ENCODE data around the gene UGT1A7. TPM values are rescaled to one million over a fixed set of nuclear protein-coding genes. Genes with fewer than 3 reads are reported as not detected.
A peak's percentile ranks its signal among the peaks of the same experiment; 100 is the strongest.
"Not testable (repeated sequence)": the region's sequence is repeated elsewhere in the genome, so short reads cannot be mapped to it uniquely, and the experiment has no call there.

UGT1A7 gene
- total RNA-seq, 1 experiment from 2014 or later = not detected

DNA sequence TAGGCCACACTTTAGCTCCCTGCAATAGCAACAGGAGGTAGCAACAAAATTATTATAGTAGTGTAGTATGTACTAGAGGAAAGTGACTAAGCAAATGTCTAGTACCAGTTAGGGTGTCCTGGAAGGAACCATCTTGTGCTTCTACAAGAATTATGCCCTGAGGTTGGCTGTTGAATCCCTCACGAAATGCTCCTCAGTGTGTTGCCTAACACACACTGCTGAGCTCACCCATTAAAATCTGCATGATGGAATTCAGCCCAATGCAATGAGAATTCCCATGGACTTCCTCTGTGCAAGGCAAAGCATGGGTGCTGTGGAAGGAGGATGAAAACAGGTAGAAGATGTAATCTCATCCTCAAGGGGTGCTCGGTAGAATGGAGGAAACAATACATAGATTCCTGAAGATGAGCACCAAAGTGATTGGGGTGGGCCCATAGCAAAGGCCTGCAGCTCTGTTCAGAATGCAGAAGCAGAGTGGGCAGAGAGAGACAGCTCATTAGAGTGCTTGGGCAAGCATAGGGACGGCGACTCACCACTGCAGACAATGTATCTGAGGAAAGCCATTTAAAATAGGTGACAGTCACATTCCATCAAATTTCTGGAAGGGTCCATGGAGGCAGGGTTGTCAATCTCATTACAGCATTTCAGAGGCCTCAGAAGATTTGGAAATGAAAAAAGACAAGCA, 1.2 kb upstream of the UGT1A7 start:
- DNase-seq (ENCODE audit: low read depth) = no peak

DNA sequence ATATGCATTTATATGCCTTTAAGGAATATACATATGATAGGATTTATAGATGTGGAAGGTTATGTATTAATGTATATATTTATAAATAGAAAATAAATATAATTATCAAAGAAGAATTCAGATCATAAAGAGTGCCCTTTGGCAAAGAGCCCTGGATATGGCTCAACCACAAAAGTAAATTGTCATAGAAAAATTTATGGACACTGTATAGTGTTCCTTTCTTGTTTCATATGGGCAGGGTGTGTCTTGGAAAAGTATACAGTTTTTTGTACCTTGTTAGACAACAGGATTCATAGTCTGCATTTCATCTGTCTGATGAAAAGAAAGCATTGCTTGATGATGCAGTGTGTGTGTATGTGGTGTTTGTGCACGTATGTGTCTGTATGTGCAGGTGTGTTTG, 2.9 kb downstream of the UGT1A7 start:
- no peak for DNase-seq (ENCODE audit: low read depth)

DNA sequence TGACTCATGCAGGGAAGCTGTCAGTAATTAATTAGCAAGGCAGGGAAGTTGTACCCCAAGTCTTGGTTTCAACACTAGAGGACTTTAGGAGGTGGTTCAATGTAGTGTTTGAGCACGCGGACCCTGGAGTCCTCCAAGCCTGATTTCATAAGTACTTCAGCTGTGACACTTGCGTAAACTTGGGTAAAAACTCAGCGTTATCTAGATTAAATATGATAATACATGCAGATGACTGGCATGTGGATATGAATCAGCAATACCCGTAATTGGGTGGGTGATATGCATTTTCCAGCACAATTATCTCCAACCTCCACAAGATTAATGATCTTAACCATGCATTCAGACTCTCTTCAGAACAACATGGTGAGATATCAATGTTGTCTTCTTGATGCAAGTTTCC, 5.2 kb downstream of the UGT1A7 start:
- DNase-seq (ENCODE audit: low read depth) = no peak

DNA sequence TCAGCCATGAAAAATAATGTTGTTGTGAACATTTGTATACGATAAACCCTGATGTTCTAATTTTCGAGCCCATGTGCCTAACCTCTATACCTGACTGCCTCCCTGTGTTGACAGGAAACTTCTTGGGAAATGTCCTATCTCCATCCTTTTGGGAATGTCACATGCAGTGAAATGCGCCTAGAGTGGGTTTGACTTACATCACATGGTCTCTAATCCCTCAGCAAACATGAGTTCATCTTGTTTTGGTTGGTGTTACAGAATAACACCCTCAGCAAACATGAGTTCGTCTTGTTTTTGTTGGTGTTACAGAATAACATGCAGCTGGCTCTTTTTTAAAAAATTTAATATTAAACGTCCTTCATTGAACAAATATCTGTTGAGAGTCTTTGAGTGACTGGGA, 6.6 kb downstream of the UGT1A7 start:
- DNase-seq (ENCODE audit: low read depth) = no peak

DNA sequence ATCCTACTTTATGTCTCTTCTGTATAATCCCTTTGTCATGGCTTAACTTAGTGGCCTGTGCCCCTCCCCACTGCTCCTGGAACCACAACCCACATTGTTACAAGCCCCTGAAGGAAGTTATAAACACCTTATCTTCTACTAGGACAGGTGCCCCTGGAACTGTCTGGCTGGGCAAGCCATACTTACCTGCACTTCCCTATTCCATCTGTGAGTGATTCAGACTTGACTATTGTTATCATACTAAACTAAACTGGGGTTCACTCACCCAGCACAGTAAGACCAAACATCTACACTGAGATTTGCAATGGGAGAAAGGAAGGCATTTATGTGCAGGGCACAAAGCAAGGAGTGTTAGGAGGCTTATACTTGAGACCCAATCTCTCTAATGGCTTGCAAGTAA, 7.3 kb downstream of the UGT1A7 start:
- DNase-seq (ENCODE audit: low read depth) = no peak

DNA sequence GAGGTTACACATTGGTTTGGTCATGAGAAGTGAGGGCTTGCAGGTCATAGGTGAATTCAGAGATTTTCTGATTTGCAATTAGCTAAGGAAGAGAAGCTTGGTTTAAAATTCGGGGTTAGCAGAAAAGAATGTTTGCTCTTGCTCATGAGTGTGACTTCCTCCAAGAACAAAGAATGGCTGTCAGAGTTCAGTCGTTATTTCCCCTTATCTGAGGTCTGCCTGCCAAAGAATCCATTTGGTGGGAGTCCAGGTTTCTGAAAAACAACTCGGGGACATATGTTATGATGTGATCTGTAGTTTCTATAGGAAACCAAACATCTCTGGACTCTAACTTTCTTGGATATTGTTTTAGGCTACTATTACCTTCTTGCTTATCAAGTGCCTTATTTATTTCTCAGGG, 7.8 kb downstream of the UGT1A7 start:
- DNase-seq (ENCODE audit: low read depth) = peak; percentile 14

DNA sequence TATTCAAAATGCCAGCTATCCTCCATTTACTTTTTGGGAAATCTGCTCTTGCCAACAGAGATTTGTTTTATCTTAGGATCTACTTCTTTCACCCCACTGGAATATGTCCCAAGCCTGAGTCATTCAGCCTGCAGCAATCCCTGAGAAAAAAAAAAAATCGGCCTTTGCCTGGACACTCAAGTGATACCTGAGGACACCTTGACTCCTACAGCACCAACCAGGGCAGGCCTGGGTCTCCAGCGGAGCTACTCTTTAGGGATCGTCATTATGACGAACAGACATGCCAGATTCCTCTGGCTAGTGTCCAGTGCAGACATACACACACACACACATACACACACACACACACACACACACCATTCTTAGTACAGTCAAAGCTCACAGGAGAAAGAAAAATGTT, 8.7 kb downstream of the UGT1A7 start:
- DNase-seq (ENCODE audit: low read depth) = peak; percentile 60

DNA sequence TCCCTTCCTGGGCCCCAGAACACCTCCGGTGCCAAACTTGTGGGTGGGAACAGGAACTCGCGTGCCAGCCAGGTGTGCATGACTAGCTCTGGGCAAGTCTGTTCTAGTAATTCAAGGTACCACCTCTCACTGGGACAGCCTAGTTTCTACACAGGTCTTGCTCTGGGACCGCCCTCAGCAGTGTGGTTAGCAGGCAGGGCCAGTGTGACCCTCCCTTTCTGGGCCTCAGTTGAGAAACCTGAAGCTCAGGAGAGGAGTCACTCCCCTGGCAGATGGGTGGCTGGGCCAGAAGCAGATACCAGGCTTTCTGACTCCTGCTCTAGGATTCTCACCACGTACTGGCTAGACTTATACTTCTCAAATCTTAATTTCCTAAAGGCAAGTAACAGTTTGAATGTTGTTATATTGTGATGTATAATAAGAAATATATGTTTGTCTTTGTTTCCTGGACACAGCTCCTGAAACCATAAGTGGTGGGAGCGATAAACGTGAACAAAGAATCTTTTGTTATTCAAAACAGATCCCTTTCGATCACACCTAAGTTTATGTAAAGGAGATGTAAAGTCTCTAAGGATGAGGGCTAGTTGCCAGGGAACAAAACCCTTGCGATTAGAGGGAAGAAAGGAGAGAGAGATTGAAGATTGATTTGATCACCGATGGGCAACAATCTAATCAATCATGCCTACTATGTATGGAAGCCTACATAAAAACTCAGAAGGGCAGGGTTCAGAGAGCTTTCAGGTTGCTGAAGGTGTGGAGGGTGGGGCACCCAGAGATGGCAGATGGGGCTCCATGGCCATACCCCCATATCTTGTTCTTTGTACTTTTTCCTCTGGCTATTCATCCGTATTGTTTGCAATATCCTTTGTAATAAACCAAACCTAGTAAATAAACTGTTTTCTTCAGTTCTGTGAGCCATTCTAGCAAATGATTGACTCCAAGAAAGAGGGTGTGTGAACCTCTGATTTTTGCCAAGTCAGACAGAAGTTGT, 10.0 kb downstream of the UGT1A7 start:
- DNase-seq (ENCODE audit: low read depth) = no peak

DNA sequence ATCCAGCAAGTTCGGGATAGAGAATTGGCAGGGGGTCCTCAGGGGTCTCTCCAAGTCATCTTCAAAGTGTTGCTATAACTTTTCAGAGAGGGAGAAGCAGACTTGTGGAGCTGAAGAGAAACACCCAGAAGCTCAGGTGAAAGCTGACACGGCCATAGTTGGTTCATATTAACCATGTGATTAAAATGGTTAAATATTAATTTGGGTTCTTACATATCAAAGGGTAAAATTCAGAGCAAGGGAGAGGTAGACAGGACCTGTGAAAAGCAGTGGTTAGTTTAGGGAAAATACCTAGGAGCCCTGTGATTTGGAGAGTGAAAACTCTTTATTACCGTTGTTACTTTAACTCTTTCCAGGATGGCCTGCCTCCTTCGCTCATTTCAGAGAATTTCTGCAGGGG, 10.9 kb downstream of the UGT1A7 start, which contains the start of gene UGT1A6:
UGT1A6 (plus strand) TSS at position 243 of the 400 bp plus-strand sequence; CDS start at position 358, 115 bp downstream.
- no peak for DNase-seq (ENCODE audit: low read depth)

DNA sequence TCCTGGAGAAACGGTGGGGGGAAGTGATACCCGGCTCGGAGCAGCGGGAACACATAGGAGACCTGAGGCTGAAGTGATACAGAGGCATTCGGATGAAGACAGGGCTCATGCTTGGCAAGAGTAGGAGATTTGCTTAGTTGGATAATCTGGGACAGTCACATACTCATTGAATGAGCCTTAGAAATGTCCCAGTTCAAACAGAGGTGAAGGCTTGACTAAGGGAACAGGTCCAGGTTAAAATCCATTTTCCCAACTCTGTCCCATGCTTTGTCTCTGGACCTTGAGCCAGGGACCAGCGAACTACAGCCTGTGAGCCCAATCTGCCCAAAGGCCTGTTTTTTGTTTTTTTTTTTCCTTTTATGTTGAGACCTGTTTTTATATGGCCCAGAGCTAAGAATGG, 12.3 kb downstream of the UGT1A7 start:
- DNase-seq (ENCODE audit: low read depth) = no peak

DNA sequence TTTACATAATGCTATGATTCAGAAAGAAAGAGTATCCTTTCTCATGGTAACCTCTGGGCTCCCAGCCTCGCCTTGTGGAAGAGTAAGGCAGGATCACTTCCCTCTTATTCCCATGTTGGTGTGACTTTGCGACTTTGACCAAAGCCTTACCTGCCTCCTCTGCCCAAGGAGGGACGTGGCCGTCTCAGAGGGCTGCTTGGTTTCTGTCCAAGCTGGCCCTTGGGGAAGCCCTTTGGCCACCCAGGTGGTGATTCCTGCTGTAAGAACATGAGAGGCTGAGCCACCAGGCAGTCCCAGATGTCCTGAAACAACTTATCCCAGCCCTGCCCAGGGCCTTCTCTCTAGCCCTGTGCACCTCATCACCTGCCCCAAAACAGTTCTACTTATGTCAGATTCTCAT, 17.0 kb downstream of the UGT1A7 start:
- no peak for DNase-seq (ENCODE audit: low read depth)

DNA sequence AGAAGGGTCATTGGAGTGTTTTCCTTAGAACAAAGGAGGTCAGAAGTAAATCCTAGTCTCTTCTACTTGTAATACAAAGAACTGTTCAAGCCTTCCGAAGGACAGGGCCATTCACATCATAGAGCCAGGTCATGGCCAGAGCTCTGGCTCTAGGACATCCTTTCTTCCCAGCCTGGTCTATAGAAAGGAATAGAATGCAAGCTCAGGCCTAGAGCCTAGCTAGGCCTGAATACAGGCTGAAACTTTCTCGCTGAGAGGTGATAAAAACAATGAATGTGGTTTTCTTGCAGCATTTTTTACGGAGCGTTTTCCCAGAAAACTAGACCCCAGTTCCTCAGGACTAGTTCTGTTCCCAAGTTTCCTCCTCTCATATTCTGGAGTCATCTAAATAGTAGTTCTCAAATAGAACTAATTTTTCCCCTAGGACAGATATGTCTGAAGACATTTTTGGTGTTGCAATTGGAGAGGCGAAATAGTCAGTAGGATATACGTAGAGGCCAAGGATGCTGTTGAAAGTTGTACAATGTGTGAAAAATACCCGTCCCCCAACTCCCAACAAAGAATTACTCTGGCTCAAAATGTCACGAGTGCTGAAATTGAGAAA, 17.8 kb downstream of the UGT1A7 start:
- DNase-seq (ENCODE audit: low read depth) = no peak

DNA sequence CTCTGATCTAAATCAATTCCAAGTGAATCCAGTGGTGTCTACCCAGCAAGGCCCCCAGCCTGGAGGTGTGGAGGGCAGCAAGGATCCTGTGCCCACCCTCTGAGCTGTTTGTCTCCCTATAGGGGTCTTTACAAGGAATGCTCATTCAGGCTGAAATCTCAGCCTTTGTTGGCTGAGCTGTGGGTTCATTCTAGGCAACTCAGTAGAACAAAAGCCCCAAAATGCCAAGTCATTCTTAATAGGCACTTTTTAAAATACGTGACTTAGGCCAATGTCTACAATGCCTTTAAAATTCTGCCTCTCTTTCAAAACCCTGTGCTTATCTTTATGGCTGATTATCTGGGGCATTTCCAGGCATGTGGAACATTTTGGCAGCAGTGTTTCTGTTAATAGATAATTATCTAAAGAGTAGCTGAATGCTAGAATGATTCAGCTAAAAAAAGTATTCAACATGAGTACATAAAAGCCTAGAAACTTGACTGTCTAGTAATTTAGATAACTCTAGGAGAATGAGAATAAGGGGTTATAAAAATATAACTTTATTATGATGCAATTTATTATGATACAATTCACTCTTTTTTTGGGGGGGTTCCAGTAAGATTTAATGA, 18.4 kb downstream of the UGT1A7 start:
- peak; percentile 81 for DNase-seq (ENCODE audit: low read depth)

DNA sequence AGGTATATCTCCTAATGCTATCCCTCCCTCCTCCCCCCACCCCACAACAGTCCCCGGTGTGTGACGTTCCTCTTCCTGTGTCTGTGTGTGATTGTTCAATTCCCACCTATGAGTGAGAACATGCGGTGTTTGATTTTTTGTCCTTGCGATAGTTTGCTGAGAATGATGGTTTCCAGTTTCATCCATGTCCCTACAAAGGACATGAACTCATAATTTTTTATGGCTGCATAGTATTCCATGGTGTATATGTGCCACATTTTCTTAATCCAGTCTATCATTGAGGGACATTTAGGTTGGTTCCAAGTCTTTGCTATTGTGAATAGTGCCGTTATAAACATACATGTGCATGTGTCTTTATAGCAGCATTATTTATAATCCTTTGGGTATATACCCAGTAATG, 19.1 kb downstream of the UGT1A7 start:
- DNase-seq (ENCODE audit: low read depth) = not testable (repeated sequence)

DNA sequence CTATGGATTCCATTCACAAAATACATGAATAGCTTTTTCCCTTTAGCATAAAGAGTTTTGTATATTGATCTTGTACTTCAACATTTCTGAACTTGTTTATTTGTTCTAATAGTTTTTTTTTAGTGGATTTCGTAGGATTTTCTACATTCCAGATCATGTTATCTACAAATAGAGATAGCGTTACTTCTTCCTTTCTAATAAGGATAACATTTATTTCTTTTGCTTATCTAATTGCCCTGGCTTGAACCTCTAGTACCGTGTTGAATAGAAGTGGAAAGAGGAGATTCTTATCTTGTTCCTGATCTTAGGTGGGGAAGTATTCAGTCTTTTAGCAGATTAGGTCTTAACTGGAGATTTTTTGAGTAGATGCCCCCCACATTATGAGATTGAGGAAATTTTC, 20.5 kb downstream of the UGT1A7 start:
- DNase-seq (ENCODE audit: low read depth) = no peak

DNA sequence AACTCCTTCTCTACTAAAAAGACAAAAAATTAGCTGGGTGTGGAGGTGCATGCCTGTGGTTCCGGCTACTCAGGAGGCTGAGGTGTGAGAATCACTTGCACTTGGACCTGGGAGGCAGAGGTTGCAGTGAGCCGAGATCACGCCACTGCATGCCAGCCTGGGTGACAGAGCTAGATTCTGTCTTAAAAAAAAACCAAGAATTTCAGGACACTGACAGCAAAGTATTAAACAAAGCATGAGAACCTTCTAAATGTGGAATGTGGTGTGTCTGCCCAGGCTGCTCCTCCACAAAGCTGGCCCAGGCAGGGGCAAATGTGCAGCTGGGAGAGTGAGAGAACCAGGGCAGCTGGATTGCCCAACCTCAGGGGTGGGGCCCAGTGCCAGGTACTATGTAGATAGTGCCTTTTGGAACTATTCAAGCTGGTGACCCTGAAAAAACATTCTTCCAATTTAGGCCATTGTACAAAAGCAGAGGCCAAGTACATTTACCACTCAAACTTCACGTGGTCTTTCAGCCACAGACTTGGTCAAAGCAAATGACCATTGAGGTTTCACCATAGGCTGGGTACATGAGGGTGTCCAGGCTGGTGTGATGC, 24.3 kb downstream of the UGT1A7 start:
- peak; percentile 49 for DNase-seq (ENCODE audit: low read depth)

DNA sequence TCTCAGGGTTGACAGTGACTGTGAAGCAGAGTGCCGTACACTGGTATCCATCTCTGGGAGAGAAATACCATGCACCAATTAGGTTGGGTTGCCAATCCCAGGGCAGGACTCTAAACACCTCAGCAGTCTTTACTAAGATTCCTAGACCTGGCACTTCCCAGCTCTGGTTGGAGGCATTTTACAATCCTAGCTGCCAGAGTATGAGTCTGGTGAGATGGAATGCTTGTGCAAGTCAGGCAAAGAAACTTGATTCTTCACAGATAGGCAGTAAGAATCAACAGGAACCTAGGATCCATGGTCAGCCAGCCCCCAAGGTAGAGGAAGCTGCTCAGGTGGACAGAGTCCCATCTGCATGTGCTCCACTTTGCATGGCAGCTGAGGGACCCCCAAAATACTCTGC, 25.0 kb downstream of the UGT1A7 start:
- peak; percentile 50 for DNase-seq (ENCODE audit: low read depth)

DNA sequence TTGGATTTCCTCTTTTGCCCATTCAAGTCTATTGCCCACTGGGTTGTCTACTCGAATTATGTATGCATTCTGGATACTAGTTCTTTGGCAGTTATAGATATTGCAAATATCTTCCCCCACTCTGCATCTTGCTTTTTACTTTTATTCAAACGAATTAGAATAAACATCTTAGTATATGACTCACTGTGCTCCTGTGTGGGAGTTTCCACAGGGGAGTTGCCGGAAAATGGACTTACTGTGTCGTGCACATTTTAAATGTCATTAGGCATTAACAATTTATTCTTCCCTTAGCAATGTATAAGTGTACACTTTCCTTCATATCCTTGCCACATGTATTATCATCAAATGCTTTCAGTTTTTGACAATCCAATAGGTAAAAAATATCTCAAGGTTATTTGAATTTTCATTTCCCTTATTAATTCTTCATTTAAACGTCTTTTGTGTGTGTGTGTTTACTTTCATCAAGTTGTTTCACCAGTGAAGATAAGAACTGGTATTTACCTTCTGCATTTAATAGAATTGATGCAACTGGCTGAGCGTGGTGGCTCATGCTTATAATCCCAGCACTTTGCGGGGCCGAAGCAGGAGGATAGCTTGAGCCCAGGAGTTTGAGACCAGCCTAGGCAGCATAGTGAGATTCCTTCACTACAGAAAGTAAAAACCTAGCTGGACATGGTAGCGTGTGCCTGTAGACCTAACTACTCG, 26.4 kb downstream of the UGT1A7 start:
- peak; percentile 50 for DNase-seq (ENCODE audit: low read depth)

DNA sequence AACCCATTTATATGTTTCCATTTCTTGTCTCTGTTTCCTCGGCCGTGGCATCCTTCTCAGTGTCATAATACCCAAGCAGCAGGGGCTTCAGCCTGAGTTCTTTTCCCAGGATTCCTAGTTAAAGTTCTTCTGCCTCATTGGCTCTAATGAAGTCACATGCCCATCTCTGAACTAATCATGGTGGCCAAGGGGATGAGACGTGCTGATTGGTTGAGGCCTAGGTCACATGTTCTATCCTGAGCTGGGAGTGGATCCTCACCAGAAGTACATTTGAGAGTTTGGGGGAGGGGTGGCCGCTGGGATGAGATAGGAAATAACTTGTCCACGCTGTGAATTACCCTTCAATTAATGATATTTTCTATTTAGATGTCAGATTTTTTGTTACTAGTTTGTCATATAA, 27.2 kb downstream of the UGT1A7 start:
- DNase-seq (ENCODE audit: low read depth) = peak; percentile 36

DNA sequence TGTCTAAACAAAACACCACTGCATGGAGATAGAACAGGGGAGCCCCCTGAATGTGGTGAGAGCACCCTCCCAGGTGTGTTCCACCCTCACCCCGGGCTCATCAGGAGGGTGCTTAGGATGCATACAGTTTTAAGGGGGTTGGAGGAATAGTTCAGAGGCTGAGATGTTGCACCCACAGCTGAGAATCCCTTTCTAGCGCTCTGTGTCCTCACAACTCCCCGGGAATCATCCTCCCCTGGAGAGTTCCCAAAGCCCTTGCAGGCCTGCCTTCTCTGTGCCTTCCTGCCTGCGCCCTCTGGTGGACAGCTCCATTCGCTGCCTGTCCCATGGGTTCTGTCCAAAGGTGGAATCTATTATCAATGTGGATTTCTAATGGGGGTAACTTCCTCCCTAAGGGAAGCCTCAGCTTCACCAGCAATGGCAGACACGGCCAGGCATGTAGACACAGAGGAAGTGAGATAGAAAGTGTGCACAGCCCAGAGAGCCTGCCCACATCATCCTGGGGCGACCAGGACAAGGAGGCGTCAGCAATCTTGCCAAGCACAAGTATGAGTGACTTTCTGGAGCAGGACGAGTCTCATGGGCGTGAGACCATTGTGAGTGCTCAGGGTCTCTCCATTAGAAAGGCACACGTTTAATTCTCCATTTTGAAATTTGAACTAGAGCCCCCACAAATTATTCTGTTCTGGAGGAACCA, 29.8 kb downstream of the UGT1A7 start:
- peak; percentile 79 for DNase-seq (ENCODE audit: low read depth)
